Duodenal mucosa (tissue), 2 donors: Measurements from ENCODE around the gene HSPBAP1.

Experiments used
- H3K27ac ChIP-seq: one replicate; pipeline ENCODE4 v1.7.0; 2013; ENCODE audit warnings: low read depth, low read length
- H3K27me3 ChIP-seq, 2 donors: one replicate each; pipeline ENCODE4 v1.7.0; 2013; ENCODE audit warnings: low read length in 2 of 2, control low read depth in 1 of 2; ENCODE audit not compliant: insufficient read depth in 2 of 2, control insufficient read depth in 1 of 2
- H3K36me3 ChIP-seq, 2 donors: one replicate each; pipeline ENCODE4 v1.7.0; 2013; ENCODE audit warnings: low read length in 2 of 2, control low read depth in 1 of 2; ENCODE audit not compliant: insufficient read depth in 2 of 2, control insufficient read depth in 1 of 2
- H3K4me1 ChIP-seq, 2 donors: one replicate each; pipeline ENCODE4 v1.7.0; 2013; ENCODE audit warnings: low read length in 2 of 2, control low read depth in 1 of 2; ENCODE audit not compliant: insufficient read depth in 2 of 2, control insufficient read depth in 1 of 2
- H3K4me3 ChIP-seq, 2 donors: one replicate each; pipeline ENCODE4 v1.7.0; 2013; ENCODE audit warnings: low read length in 2 of 2, low read depth in 1 of 2
- H3K9ac ChIP-seq, 2 donors: one replicate each; pipeline ENCODE4 v1.7.0; 2013; ENCODE audit warnings: low read length in 2 of 2, low read depth in 1 of 2
- H3K9me3 ChIP-seq, 2 donors: one replicate each; pipeline ENCODE4 v1.7.0; 2013; ENCODE audit warnings: low read length in 2 of 2, control low read depth in 1 of 2; ENCODE audit not compliant: control insufficient read depth in 1 of 2

The HSPBAP1 gene

GRCh38 chr3:122691195-122691594, 102.4 kb downstream of the HSPBAP1 start:
- no peaks in the 10 kb centered on the region for H3K27me3 ChIP-seq
- no peak overlapping the region for H3K9ac ChIP-seq
- no peak overlapping the region for H3K27ac ChIP-seq
- H3K9me3 ChIP-seq = no peaks in the 10 kb centered on the region
- no peak overlapping the region for H3K4me3 ChIP-seq
- H3K36me3 ChIP-seq = peaks cover 34 to 40% of the 10 kb centered on the region in 2 donors
- H3K4me1 ChIP-seq = no peaks in the 10 kb centered on the region

- Histone ChIP-seq H3K4me1 (no peaks in the 10 kb centered on the region), H3K4me3 (no peak overlapping the region), H3K36me3 (peaks cover 30 to 42% of the 10 kb centered on the region in 2 donors), H3K9ac (no peak overlapping the region), H3K9me3 (no peaks in the 10 kb centered on the region), H3K27ac (no peak overlapping the region), H3K27me3 (no peaks in the 10 kb centered on the region)
These were observed 103.5 kb downstream of the HSPBAP1 start for GRCh38 chr3:122690096-122690495.
